ENCODE data around the gene RNF167.

The RNF167 gene

DNA sequence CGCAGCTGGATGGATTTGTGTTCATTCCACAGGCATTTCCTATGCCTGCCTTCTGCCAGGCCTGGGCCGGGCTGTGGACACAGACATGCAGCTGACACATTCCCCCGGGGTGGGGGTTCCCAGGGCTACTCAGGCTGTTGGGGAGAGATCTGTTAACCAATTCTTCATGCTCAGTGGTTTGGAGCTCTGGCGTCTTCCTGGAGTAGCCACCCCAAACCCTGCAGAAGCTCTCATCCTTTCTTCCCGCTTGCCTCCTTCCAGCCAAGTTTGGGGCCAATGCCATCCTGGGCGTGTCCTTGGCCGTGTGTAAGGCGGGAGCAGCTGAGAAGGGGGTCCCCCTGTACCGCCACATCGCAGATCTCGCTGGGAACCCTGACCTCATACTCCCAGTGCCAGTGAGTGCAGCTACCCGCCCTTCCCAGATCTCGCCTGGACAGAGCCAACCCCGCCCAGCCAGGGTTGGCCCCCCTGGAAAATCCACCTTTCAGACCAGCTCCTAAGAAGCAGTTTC lies 13.4 kb downstream of the RNF167 start:
- no peak for DNase-seq (ENCODE audit: low read depth)

DNA sequence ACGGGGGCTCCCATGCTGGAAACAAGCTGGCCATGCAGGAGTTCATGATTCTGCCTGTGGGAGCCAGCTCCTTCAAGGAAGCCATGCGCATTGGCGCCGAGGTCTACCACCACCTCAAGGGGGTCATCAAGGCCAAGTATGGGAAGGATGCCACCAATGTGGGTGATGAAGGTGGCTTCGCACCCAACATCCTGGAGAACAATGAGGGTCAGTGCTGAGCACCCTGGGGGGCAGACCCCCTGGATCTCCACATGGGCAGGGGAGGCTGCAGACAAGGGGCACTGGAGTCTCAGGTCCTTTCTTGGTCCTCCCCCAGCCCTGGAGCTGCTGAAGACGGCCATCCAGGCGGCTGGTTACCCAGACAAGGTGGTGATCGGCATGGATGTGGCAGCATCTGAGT lies 15.0 kb downstream of the RNF167 start:
- no peak for DNase-seq (ENCODE audit: low read depth)

DNA sequence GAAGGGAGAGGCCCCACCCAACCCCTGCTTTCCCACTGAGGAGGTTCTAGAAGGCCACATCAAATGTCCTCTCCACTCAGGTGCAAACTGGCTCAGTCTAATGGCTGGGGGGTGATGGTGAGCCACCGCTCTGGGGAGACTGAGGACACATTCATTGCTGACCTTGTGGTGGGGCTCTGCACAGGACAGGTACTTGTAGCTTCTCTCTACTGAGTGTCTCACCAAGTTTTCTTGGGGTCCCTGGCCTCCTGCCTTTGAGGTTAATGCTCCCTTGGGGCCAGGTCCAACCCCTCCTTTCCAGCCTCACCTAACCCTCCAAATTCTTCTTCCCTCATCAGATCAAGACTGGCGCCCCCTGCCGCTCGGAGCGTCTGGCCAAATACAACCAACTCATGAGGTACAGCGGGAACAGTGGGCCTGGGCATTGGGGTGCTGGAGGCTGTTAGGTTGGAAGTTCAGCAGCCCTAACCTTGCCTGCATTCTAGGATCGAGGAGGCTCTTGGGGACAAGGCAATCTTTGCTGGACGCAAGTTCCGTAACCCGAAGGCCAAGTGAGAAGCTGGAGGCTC lies 16.5 kb downstream of the RNF167 start:
- no peak for DNase-seq (ENCODE audit: low read depth)

DNA sequence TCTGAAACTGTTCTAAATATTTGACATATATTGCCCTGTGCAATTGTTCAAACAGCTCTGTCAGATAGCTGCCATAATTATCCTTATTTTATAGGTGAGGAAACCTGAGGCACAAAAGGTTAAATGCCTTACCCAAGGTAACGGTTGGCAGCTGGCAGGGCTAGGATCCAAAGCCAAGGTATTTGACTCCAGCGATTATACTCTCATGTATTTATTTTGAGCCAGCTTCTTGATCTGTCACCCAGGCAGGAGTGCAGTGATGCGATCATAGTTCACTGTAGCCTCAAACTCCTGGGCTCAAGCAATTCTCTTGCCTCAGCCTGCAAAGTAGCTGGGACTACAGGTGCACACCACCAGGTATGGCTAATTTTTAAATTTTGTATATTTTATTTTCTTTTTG lies 18.0 kb downstream of the RNF167 start:
- no peak for DNase-seq (ENCODE audit: low read depth)

GRCh38 chr17:4959261-4959965 lies 19.3 kb downstream of the RNF167 start:
- DNase-seq (ENCODE audit: low read depth) = no peak

- DNase-seq (ENCODE audit: low read depth) = no peak
Measured at GRCh38 chr17:4960279-4960922, 20.3 kb downstream of the RNF167 start.

DNA sequence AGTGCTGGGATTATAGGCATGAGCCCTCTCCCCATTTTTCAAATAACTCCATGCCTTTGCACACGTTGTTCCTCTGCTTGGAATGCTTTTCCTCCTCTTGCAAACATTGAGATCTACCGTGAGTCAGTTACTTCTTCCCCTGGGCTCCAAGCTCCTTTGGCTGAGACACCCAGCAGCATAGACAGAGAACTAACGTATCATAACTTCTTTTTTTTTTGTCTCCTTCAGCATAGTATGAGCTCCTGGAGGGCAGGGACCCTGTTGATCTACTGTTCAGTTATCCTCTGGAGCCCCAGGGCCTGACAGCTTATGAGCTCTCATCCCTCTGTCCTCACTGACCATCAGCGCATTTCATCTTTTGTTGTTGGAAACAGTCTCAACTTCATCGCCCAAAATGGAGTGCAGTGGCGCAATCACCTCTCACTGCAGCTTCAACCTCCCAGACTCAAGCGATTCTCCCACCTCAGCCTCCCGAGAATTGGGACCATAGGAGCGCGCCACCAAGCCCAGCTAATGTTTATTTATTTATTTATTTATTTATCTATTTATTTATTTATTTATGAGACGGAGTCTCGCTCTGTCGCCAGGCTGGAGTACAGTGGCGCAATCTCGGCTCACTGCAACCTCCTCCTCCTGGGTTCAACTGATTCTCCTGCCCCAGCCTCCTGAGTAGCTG lies 25.4 kb downstream of the RNF167 start:
- DNase-seq (ENCODE audit: low read depth) = no peak

DNA sequence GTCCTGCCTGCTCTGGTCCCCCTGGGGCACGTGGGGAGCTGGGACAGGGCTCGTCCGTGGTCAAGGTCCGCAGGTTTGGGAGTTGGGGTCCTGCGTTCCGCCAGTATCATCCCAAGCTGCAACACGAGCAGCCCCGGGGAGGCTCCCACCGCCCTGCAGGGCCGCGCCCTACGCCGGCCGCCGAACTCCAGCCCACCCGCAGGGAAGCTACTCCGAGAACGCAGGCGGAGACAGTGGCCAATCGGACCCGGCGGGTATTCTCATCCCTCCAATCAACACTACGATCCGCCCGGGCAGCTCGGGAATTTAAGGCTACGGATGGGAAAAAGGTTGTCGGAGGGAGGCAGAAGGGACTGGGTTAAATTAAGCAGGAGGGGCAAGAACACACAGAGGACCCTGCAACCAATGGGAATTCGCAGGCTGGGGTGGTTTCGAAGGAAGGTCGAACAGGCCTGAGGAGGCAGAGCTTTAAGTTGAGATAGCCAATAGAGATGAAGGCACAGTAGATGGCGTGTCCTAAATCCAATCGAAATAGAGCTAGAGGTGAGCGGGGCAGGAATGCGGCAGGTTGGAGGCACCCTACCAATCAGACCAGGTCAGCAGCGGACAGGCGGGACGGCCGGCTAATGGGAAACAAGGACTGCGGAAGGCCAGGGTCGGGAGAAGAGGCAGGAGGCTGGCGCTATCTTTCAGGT lies 26.9 kb downstream of the RNF167 start:
- DNase-seq (ENCODE audit: low read depth) = peak; percentile 99

GRCh38 chr17:4967539-4968485 lies 27.7 kb downstream of the RNF167 start, which contains the start of gene SPAG7:
SPAG7 (minus strand) TSS chr17:4967817; CDS start chr17:4967804, 13 bp downstream.
- DNase-seq (ENCODE audit: low read depth) = peak; percentile 96

DNA sequence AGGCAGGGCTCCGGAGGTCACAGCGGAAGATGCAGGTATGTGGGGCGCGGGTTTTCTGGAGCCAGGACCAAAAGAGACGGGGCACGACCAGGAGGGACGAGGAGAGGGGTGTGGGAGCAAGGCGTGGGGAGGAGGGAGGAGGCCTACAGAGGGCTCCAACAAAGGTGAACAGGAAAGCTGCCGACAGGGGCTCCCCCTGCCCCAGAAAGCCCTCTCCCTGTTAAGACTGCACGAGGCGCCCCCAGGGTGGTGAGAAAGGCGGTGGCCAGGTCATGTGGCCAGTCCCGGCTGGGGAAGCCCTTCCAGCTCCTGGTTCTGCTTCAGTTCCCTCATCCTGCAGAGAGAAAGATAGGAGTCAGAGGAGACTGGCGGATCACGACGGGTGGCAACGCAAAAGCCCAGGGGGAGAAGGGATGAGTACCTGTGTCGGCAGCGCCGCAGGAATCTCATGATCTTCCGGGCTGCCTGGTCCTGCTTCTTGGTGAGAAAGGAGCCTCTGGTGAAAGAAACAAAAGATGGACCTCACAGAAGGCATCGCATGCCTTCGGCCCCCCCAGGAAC lies 28.5 kb downstream of the RNF167 start:
- no peak for DNase-seq (ENCODE audit: low read depth)

- peak; percentile 98 for DNase-seq (ENCODE audit: low read depth)
Measured at GRCh38 chr17:4969047-4969550, 29.0 kb downstream of the RNF167 start.

GRCh38 chr17:4969551-4970173 lies 29.6 kb downstream of the RNF167 start:
- no peak for DNase-seq (ENCODE audit: low read depth)

GRCh38 chr17:4970273-4970672 lies 30.2 kb downstream of the RNF167 start:
- DNase-seq (ENCODE audit: low read depth) = no peak

DNA sequence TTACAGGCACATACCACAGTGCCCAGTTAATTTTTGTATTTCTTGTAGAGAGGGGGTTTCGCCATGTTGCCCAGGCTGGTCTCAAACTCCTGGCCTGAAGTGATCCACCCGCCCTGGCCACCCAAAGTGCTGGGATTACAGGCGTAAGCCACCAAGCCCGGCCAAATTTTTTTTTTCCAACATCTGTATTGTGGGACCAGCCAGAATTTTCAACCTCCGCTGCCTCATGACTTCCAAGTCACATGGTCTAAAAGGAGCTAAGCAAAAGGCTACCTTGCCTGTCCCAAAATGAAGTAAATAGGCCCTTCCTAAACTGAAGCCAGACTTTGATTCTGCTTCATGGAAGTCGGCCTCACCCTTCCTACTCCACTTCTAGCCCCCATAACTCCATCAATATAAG lies 31.8 kb downstream of the RNF167 start:
- DNase-seq (ENCODE audit: low read depth) = no peak

DNA sequence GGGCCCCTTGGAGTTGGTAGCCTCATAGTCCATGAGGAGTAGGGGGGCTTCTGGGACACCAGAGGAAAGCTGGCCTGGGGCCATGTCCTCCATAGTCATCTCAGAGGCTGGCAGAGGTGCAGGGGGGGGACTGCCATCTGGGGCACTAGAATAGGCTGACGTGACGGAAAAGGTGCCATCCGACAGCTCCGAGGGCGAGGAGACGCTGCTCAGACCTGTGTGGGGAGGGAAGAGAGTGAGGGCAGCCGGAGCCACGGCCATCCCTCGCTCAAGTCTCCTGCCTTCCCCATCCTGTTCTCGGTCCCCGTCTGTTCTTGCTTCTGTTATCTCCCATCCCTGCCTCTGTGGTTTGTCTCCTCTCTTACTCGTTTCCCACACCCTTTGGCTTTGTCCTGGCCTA lies 32.3 kb downstream of the RNF167 start:
- DNase-seq (ENCODE audit: low read depth) = no peak

DNA sequence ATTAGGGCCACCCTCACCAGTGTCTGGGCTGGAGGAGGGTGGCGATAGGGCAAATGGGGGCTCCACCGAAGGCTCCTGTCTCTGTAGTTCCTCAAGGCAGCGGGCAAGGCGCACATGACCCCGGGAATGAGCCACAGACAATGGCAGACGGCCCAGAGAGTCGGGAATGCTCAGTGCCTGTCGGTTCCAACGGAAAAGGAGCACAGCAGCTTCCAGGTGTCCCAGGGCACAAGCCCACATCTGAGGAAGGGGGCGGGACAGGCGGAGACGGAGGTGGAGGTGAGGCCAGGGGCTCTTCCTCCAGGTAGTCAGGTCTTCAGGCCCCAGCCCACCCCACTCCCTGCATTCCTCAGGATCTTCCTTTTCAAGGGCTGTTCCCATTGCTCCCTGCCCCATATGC lies 32.7 kb downstream of the RNF167 start:
- DNase-seq (ENCODE audit: low read depth) = no peak

- DNase-seq (ENCODE audit: low read depth) = no peak
Measured at GRCh38 chr17:4973256-4974114, 33.4 kb downstream of the RNF167 start.

GRCh38 chr17:4974115-4974670 lies 34.1 kb downstream of the RNF167 start:
- DNase-seq (ENCODE audit: low read depth) = no peak

DNA sequence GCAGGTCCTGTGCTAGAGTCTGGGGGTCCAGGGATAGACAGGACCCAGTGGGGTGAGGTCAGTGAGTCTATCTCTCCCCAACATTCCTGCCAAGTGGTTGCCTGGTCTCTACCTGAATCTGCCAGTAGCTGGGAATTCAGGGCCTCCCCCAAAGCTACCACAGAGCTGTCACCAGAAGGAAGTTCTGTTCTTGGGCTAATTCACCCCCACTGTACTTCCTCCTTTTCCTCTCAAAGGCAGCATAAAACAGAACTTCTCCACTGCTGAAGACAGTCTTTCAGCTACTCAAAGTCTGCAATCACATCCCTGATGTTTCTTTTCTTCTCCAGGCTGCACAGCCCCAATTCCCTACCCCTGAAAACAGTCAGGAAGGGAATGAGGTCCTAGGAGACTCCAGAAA lies 38.7 kb downstream of the RNF167 start:
- no peak for DNase-seq (ENCODE audit: low read depth)

All from fibroblast of the conjunctiva (primary cell).